ENCODE results near the gene SERPINA5.

Gene SERPINA5

DNA sequence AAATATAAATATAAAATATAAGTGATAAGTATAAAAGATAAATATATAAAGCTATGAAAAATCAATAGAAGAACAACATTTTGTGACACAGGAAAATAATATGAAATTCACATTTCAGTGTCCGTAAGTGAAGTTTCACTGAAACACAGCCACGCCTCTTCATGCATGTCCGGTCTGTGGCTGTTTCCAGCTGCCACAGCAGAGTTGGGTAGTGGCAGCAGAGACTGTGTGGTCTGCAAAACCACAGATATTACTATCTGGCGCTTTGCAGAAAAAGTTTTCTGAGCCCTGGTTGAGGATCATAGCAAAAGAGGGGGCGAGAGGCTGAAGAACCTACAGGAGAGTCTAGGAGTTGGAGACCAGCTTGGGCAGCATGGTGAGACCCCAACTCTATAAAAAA, 19.2 kb upstream of the SERPINA5 start:
- TF ChIP-seq, protein P1, sequence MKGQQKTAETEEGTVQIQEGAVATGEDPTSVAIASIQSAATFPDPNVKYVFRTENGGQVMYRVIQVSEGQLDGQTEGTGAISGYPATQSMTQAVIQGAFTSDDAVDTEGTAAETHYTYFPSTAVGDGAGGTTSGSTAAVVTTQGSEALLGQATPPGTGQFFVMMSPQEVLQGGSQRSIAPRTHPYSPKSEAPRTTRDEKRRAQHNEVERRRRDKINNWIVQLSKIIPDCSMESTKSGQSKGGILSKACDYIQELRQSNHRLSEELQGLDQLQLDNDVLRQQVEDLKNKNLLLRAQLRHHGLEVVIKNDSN (IDR thresholded peaks at IDR 0.05): no peak

DNA sequence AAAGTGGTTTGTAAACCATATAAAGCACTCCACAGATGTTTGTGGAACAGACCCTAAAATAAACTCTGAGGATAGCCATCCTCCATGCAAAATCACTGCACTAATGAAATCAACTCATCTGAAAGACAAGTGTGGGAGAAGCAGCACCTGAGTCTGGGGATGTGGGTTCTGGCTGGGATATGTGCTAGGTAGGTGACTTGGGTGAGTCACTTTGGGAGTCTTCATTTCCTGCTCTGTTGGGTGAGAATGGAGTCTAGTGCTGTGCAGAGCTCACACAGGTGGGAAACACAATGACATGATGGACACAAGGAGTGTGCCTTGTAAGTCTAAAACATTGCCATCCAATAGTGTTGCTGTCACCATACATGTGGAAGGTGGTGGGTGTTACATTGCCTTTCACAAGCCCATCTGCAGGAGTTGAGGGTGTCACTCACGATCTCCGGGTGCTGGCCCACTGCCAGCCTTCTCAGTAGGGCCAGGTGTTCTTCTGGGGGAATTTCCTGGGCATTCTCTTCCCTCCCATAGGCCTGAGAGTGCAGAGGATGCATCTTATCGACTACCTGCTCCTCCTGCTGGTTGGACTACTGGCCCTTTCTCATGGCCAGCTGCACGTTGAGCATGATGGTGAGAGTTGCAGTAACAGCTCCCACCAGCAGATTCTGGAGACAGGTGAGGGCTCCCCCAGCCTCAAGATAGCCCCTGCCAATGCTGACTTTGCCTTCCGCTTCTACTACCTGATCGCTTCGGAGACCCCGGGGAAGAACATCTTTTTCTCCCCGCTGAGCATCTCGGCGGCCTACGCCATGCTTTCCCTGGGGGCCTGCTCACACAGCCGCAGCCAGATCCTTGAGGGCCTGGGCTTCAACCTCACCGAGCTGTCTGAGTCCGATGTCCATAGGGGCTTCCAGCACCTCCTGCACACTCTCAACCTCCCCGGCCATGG, 18.0 kb upstream of the SERPINA5 start:
- TF ChIP-seq EGR1 (IDR thresholded peaks at IDR 0.05): no peak
- TF ChIP-seq FOXM1 (IDR thresholded peaks at IDR 0.05; ENCODE audit: borderline replicate concordance, low read depth): no peak
- no peak for TF ChIP-seq EP300 (IDR thresholded peaks at IDR 0.05; ENCODE audit: borderline replicate concordance)
- no peak for TF ChIP-seq CREB1 (IDR thresholded peaks at IDR 0.05; ENCODE audit: low read depth)
- no peak for TF ChIP-seq TAF1 (IDR thresholded peaks at IDR 0.05; ENCODE audit: low read depth)
- TF ChIP-seq, protein P2, sequence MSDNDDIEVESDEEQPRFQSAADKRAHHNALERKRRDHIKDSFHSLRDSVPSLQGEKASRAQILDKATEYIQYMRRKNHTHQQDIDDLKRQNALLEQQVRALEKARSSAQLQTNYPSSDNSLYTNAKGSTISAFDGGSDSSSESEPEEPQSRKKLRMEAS (IDR thresholded peaks at IDR 0.05): no peak
- no peak for TF ChIP-seq NFIC (IDR thresholded peaks at IDR 0.05)
- TF ChIP-seq ZBTB7A (IDR thresholded peaks at IDR 0.05; ENCODE audit: low read depth): no peak
- TF ChIP-seq RAD21 (IDR thresholded peaks at IDR 0.05; ENCODE audit: low read depth): no peak
- TF ChIP-seq TEAD4 (IDR thresholded peaks at IDR 0.05): no peak
- TF ChIP-seq CEBPB (IDR thresholded peaks at IDR 0.05): no peak
- no peak for TF ChIP-seq YY1 (IDR thresholded peaks at IDR 0.05; ENCODE audit: low read depth)
- TF ChIP-seq, protein P3, sequence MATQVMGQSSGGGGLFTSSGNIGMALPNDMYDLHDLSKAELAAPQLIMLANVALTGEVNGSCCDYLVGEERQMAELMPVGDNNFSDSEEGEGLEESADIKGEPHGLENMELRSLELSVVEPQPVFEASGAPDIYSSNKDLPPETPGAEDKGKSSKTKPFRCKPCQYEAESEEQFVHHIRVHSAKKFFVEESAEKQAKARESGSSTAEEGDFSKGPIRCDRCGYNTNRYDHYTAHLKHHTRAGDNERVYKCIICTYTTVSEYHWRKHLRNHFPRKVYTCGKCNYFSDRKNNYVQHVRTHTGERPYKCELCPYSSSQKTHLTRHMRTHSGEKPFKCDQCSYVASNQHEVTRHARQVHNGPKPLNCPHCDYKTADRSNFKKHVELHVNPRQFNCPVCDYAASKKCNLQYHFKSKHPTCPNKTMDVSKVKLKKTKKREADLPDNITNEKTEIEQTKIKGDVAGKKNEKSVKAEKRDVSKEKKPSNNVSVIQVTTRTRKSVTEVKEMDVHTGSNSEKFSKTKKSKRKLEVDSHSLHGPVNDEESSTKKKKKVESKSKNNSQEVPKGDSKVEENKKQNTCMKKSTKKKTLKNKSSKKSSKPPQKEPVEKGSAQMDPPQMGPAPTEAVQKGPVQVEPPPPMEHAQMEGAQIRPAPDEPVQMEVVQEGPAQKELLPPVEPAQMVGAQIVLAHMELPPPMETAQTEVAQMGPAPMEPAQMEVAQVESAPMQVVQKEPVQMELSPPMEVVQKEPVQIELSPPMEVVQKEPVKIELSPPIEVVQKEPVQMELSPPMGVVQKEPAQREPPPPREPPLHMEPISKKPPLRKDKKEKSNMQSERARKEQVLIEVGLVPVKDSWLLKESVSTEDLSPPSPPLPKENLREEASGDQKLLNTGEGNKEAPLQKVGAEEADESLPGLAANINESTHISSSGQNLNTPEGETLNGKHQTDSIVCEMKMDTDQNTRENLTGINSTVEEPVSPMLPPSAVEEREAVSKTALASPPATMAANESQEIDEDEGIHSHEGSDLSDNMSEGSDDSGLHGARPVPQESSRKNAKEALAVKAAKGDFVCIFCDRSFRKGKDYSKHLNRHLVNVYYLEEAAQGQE (IDR thresholded peaks at IDR 0.05; ENCODE audit: low read depth): no peak
- TF ChIP-seq, protein P1 (IDR thresholded peaks at IDR 0.05): no peak

DNA sequence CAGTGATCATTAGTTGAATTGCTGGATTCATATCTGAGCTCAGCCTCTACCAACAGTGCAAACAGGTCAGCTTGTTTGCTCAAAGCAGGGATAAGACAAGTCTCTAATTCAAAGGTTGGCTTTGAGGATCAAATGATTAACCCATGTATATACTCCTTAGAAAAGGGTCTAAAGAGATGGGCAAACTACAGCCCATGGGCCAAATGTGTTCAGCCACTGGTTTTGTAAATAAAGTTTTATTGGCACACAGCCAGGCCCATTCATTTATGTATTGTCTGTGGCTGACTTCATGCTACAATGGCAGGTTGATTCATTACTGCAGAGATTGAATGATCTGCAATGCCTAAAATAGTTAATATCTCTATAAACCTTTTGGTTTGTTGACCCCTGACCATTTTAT, 16.8 kb upstream of the SERPINA5 start:
- no peak for TF ChIP-seq CEBPB (IDR thresholded peaks at IDR 0.05)
- TF ChIP-seq TAF1 (IDR thresholded peaks at IDR 0.05; ENCODE audit: low read depth): no peak
- TF ChIP-seq RAD21 (IDR thresholded peaks at IDR 0.05; ENCODE audit: low read depth): no peak
- TF ChIP-seq, protein P2 (IDR thresholded peaks at IDR 0.05): no peak
- no peak for TF ChIP-seq TCF12 (IDR thresholded peaks at IDR 0.05; ENCODE audit: low read depth)
- TF ChIP-seq CREB1 (IDR thresholded peaks at IDR 0.05; ENCODE audit: low read depth): no peak
- TF ChIP-seq ZBTB7A (IDR thresholded peaks at IDR 0.05; ENCODE audit: low read depth): no peak
- no peak for TF ChIP-seq NFIC (IDR thresholded peaks at IDR 0.05)
- no peak for TF ChIP-seq TEAD4 (IDR thresholded peaks at IDR 0.05)

DNA sequence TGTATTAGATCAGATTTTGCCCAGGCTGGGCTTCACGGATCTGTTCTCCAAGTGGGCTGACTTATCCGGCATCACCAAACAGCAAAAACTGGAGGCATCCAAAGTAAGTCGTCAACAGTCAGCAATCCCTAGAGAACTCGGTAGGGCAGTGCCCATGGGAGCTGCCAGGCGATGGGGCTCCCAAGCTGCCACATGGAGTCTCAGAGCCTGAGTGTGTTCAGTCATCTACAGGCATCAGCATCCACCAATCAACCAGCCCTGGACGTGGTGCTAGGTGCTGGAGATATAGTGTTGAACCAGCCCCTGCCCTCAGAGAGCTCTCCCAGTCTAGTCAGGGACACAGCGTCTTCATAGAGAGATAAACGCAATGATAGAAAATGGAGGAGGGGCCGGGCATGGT, 13.0 kb upstream of the SERPINA5 start:
- TF ChIP-seq EP300 (IDR thresholded peaks at IDR 0.05; ENCODE audit: borderline replicate concordance) (no peak), CREB1 (IDR thresholded peaks at IDR 0.05; ENCODE audit: low read depth) (no peak), NFIC (IDR thresholded peaks at IDR 0.05) (no peak), ZBTB7A (IDR thresholded peaks at IDR 0.05; ENCODE audit: low read depth) (no peak), TEAD4 (IDR thresholded peaks at IDR 0.05) (no peak), YY1 (IDR thresholded peaks at IDR 0.05; ENCODE audit: low read depth) (no peak), FOXM1 (IDR thresholded peaks at IDR 0.05; ENCODE audit: borderline replicate concordance, low read depth) (no peak), TAF1 (IDR thresholded peaks at IDR 0.05; ENCODE audit: low read depth) (no peak), TCF12 (IDR thresholded peaks at IDR 0.05; ENCODE audit: low read depth) (no peak), RAD21 (IDR thresholded peaks at IDR 0.05; ENCODE audit: low read depth) (no peak), EGR1 (IDR thresholded peaks at IDR 0.05) (no peak)
- TF ChIP-seq, protein P1 (IDR thresholded peaks at IDR 0.05): no peak
- TF ChIP-seq, protein P3 (IDR thresholded peaks at IDR 0.05; ENCODE audit: low read depth): no peak
- TF ChIP-seq, protein P2 (IDR thresholded peaks at IDR 0.05): no peak

DNA sequence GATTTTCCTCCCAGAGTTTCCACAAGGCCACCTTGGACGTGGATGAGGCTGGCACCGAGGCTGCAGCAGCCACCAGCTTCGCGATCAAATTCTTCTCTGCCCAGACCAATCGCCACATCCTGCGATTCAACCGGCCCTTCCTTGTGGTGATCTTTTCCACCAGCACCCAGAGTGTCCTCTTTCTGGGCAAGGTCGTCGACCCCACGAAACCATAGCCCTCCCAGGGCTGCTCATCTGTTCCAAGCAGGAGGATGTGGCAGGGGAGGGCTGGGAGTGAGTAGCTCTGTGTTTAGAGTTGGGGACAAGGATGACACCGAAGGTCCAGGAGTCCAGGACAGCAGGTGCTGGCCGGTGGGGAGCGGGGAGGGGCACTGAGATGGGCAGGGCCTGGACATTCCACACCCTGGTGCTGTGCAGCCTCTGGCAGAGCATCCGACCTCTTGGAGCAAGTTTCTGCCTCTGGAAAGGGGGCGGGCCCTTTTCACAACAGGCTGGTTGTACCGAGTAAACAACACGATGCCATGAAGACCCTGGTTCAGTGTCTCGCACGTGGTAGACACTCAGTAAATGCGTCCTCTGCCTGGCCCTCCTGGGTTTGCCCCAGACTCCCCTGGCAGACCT, 11.7 kb upstream of the SERPINA5 start:
- no peak for TF ChIP-seq CREB1 (IDR thresholded peaks at IDR 0.05; ENCODE audit: low read depth)
- no peak for TF ChIP-seq YY1 (IDR thresholded peaks at IDR 0.05; ENCODE audit: low read depth)
- TF ChIP-seq TCF12 (IDR thresholded peaks at IDR 0.05; ENCODE audit: low read depth): no peak
- TF ChIP-seq, protein P1 (IDR thresholded peaks at IDR 0.05): no peak
- TF ChIP-seq EP300 (IDR thresholded peaks at IDR 0.05; ENCODE audit: borderline replicate concordance): no peak
- TF ChIP-seq ZBTB7A (IDR thresholded peaks at IDR 0.05; ENCODE audit: low read depth): no peak
- no peak for TF ChIP-seq TEAD4 (IDR thresholded peaks at IDR 0.05)
- TF ChIP-seq, protein P3 (IDR thresholded peaks at IDR 0.05; ENCODE audit: low read depth): no peak
- TF ChIP-seq, protein P2 (IDR thresholded peaks at IDR 0.05): no peak
- TF ChIP-seq FOXM1 (IDR thresholded peaks at IDR 0.05; ENCODE audit: borderline replicate concordance, low read depth): no peak
- TF ChIP-seq RAD21 (IDR thresholded peaks at IDR 0.05; ENCODE audit: low read depth): no peak

All from Ishikawa (cell line).